ENCODE measurements around the gene ELOVL3. TPM values are rescaled to one million over a fixed set of nuclear protein-coding genes. Genes with fewer than 3 reads are reported as not detected.
A peak's percentile ranks its signal among the peaks of the same experiment; 100 is the strongest.

ELOVL3 gene
- total and polyA plus RNA-seq, 2 of the 13 experiments (the other 11 are each of a cell fraction or from before 2014, with no cell fraction given), result 0.58 to 0.69 TPM

GRCh38 chr10:102245082-102245931, 19.2 kb downstream of the ELOVL3 start, which contains the start of gene GBF1 (continued):
- TF ChIP-seq ONECUT2 (CRISPR knock-in tag; IDR thresholded peaks at IDR 0.05), result no peak
- TF ChIP-seq KLF12 (CRISPR knock-in tag; IDR thresholded peaks at IDR 0.05; ENCODE audit: borderline replicate concordance), result no peak
- TF ChIP-seq CENPBD1 (CRISPR knock-in tag; IDR thresholded peaks at IDR 0.05; ENCODE audit: borderline replicate concordance, low read depth), result no peak
- TF ChIP-seq RELA (CRISPR knock-in tag; IDR thresholded peaks at IDR 0.05), result peak; percentile 70; the same call in 1 of the 2 replicates
- no peak for TF ChIP-seq PAX8 (CRISPR knock-in tag; IDR thresholded peaks at IDR 0.05; ENCODE audit: borderline replicate concordance)
- TF ChIP-seq ZXDC (CRISPR knock-in tag; IDR thresholded peaks at IDR 0.05), result peak; percentile 90
- TF ChIP-seq ZNF407 (CRISPR knock-in tag; IDR thresholded peaks at IDR 0.05; ENCODE audit: not compliant biosample characterization), result peak; percentile 57
- TF ChIP-seq SNAPC5 (CRISPR knock-in tag; IDR thresholded peaks at IDR 0.05; ENCODE audit: borderline replicate concordance), result no peak
- TF ChIP-seq EEA1 (CRISPR knock-in tag; IDR thresholded peaks at IDR 0.05; ENCODE audit: borderline replicate concordance), result peak; percentile 36; the same call in 1 of the 2 replicates
- 0 out of 2 replicates have a peak, but pooled peaks have one; percentile 25 for TF ChIP-seq ATF3 (CRISPR knock-in tag; IDR thresholded peaks at IDR 0.05)
- TF ChIP-seq CHD4 (IDR thresholded peaks at IDR 0.05; ENCODE audit: borderline replicate concordance, low read length), result no peak
- TF ChIP-seq ZNF430 (CRISPR knock-in tag; IDR thresholded peaks at IDR 0.05), result peak; percentile 94
- no peak for TF ChIP-seq ZNF629 (CRISPR knock-in tag; conservative IDR thresholded peaks at IDR 0.05)
- TF ChIP-seq FOXJ3 (CRISPR knock-in tag; IDR thresholded peaks at IDR 0.05; ENCODE audit: borderline replicate concordance), result peak; percentile 38; the same call in 1 of the 2 replicates
- no peak for TF ChIP-seq ZSCAN22 (CRISPR knock-in tag; IDR thresholded peaks at IDR 0.05)

Measured in HepG2 (cell line).